ENCODE results near the gene ZNF516. TPM values are rescaled to one million over a fixed set of nuclear protein-coding genes. Genes with fewer than 3 reads are reported as not detected.

Gene ZNF516
- total RNA-seq, 4 donors from 2014 or later: 20.5 to 55.4 (median 22.4) TPM

DNA sequence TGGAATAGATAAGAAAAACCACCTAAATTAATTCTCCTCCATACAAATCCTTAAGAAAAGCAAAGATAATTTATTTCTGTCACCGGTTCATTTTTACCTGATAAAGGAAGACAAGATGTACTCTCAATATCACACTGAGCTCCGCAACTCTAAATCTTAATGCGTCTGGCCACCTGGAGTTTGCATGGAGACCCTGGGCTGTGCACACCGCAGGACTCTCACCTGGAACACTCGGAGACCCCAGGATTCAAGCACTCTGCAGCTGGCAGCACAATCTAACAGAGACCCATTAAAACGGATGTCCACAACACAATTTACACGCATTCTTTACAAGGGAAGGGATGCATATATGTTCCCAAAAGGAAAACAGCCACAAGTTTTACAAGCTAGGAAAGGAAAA, 72.2 kb downstream of the ZNF516 start:
- no peak overlapping the region for H3K27ac ChIP-seq
- no peaks in the 10 kb centered on the region for H3K27me3 ChIP-seq
- H3K36me3 ChIP-seq: no peaks in the 10 kb centered on the region
- DNase-seq (ENCODE audit: low spot score in 2 of 2): no peak
- H3K4me1 ChIP-seq: peaks cover 15% of the 10 kb centered on the region
- TF ChIP-seq POLR2A (IDR thresholded peaks at IDR 0.05): no peak
- TF ChIP-seq, protein P1, sequence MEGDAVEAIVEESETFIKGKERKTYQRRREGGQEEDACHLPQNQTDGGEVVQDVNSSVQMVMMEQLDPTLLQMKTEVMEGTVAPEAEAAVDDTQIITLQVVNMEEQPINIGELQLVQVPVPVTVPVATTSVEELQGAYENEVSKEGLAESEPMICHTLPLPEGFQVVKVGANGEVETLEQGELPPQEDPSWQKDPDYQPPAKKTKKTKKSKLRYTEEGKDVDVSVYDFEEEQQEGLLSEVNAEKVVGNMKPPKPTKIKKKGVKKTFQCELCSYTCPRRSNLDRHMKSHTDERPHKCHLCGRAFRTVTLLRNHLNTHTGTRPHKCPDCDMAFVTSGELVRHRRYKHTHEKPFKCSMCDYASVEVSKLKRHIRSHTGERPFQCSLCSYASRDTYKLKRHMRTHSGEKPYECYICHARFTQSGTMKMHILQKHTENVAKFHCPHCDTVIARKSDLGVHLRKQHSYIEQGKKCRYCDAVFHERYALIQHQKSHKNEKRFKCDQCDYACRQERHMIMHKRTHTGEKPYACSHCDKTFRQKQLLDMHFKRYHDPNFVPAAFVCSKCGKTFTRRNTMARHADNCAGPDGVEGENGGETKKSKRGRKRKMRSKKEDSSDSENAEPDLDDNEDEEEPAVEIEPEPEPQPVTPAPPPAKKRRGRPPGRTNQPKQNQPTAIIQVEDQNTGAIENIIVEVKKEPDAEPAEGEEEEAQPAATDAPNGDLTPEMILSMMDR (IDR thresholded peaks at IDR 0.05): no peak
- TF ChIP-seq EP300 (IDR thresholded peaks at IDR 0.05): no peak
- no peak for TF ChIP-seq POLR2AphosphoS5 (IDR thresholded peaks at IDR 0.05)
- no peak overlapping the region for H3K4me3 ChIP-seq
- 81% methylated on average over 7 of the region's 7 CpGs for WGBS
- no peaks in the 10 kb centered on the region for H3K9me3 ChIP-seq

DNA sequence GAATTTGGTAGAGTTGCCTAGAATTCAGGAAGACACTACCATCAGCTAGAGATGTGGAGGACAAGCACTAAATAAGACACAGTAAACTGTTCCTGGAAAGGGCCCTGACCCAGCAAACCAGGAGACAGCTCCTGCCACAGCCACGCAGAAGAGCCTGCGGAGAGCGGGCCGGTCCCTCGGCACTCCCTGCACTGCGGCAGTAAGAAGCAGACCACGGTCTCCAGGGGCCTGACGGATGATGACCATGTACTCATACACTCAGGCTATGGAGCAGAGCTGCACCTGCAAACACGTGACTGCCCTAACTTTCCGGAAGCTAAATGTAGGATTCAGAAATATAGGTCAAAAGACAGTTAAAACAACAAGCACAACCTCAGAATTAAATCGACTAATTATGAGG, 72.9 kb downstream of the ZNF516 start:
- no peak overlapping the region for H3K27ac ChIP-seq
- H3K4me1 ChIP-seq: peaks cover 15% of the 10 kb centered on the region
- no peaks in the 10 kb centered on the region for H3K36me3 ChIP-seq
- TF ChIP-seq EP300 (IDR thresholded peaks at IDR 0.05) (no peak), POLR2A (IDR thresholded peaks at IDR 0.05) (no peak), POLR2AphosphoS5 (IDR thresholded peaks at IDR 0.05) (no peak)
- no peaks in the 10 kb centered on the region for H3K27me3 ChIP-seq
- WGBS: 82% methylated on average over 11 of the region's 11 CpGs
- no peak overlapping the region for H3K4me3 ChIP-seq
- H3K9me3 ChIP-seq: no peaks in the 10 kb centered on the region
- DNase-seq (ENCODE audit: low spot score in 2 of 2): no peak

DNA sequence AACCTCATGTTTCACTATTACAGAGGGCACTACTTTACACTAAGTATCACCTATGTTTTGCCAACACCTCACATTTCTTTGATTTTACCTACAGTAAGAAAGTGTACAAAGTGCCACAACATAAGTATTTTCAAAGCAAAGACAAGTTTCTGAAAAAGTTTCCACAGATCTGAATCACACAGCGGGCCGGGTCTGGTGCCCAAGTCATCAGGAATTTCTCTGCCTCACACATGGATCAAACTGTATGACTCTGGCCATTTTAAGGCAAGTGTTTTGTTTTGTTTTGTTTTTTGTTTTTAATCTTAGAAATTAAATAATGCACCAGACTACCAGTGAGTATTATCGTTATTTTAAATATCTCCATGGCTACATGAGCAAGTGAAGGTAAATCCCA, 73.4 kb downstream of the ZNF516 start:
- no peaks in the 10 kb centered on the region for H3K9me3 ChIP-seq
- H3K4me1 ChIP-seq: peaks cover 15% of the 10 kb centered on the region
- 76% methylated on average over 3 of the region's 3 CpGs for WGBS
- H3K27ac ChIP-seq: no peak overlapping the region
- H3K27me3 ChIP-seq: no peaks in the 10 kb centered on the region
- TF ChIP-seq, protein P1 (IDR thresholded peaks at IDR 0.05): no peak
- TF ChIP-seq POLR2A (IDR thresholded peaks at IDR 0.05) (no peak), EP300 (IDR thresholded peaks at IDR 0.05) (no peak), POLR2AphosphoS5 (IDR thresholded peaks at IDR 0.05) (no peak)
- no peak for DNase-seq (ENCODE audit: low spot score in 2 of 2)
- no peaks in the 10 kb centered on the region for H3K36me3 ChIP-seq
- H3K4me3 ChIP-seq: no peak overlapping the region

DNA sequence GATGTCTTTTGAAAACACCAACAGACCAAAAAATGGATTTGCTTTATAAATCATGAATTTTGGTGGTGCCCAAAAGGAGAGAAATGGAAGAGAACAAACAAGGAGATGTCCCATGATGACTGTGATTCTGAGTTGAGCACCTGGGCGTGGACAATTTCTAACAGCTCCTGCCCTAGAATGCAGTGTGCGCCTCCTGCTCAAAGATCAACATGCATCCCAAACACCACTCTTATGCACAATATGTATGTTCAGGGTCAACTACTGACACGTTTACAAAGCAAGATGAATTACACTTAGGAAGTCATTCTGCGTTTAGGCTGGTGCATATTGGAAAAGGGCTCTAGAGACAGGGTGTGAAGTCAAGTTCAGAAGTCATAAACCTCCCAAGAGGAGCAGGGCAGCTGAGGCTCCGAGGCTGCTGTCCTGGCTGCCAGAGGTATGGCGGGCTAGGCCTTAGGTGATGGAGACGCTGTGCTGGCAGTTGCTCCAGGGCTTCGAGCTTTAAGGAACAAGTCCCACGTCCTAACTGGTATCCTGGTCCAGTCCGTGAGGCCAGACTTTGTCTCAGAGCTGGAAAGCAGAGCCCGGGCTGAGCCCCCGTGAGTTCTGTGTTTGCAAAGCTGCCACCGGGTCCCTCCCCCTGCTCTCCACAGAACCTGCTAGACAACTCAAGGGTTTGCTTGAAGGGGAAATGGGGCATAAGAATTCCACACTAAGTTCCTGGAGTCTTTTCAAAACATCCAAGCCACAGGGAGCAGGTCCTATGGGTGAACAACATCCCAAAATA, 74.0 kb downstream of the ZNF516 start:
- peaks cover 17% of the 10 kb centered on the region for H3K4me1 ChIP-seq
- WGBS: 79% methylated on average over 9 of the region's 13 CpGs
- no peak overlapping the region for H3K4me3 ChIP-seq
- H3K27ac ChIP-seq: no peak overlapping the region
- no peaks in the 10 kb centered on the region for H3K9me3 ChIP-seq
- no peaks in the 10 kb centered on the region for H3K27me3 ChIP-seq
- TF ChIP-seq POLR2A (IDR thresholded peaks at IDR 0.05): no peak
- TF ChIP-seq, protein P1 (IDR thresholded peaks at IDR 0.05): no peak
- TF ChIP-seq EP300 (IDR thresholded peaks at IDR 0.05): no peak
- no peak for TF ChIP-seq POLR2AphosphoS5 (IDR thresholded peaks at IDR 0.05)
- H3K36me3 ChIP-seq: no peaks in the 10 kb centered on the region
- DNase-seq (ENCODE audit: low spot score in 2 of 2): no peak

DNA sequence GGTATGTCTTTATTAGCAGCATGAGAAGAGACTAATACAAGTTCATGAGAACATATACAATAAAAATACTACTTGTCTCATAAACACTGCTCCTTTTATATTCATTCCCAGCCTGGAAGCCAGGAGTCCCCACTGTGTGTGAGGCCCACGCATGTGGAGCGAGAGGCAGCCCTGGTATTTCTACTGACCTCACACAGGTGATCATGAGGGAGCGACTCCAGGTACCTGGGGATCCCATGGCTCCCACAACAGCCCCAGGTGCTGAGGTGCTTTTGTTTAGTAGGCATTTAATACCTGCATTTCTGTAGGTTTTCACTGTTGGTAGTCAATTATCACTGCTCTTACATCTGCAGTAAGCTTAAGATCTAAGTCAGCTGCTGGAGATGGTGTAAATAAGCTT, 75.2 kb downstream of the ZNF516 start:
- no peaks in the 10 kb centered on the region for H3K36me3 ChIP-seq
- no peak overlapping the region for H3K27ac ChIP-seq
- DNase-seq (ENCODE audit: low spot score in 2 of 2): peak in 1 of 2 donors; percentile 33
- TF ChIP-seq, protein P1 (IDR thresholded peaks at IDR 0.05): no peak
- TF ChIP-seq EP300 (IDR thresholded peaks at IDR 0.05) (no peak), POLR2A (IDR thresholded peaks at IDR 0.05) (no peak), POLR2AphosphoS5 (IDR thresholded peaks at IDR 0.05) (no peak)
- H3K4me1 ChIP-seq: peaks cover 8% of the 10 kb centered on the region
- H3K4me3 ChIP-seq: no peak overlapping the region
- H3K9me3 ChIP-seq: no peaks in the 10 kb centered on the region
- WGBS: 97% methylated on average over 3 of the region's 3 CpGs
- no peaks in the 10 kb centered on the region for H3K27me3 ChIP-seq
